ENCODE results near the gene PIP5KL1.

PIP5KL1 gene

GRCh38 chr9:127943731-127944144 lies 13.2 kb upstream of the PIP5KL1 start:
- TF ChIP-seq CTCF (IDR thresholded peaks at IDR 0.05; ENCODE audit: low read depth, low read length): peak; percentile 99
- no peak overlapping the region for H3K4me3 ChIP-seq (ENCODE audit: low read depth, low read length)
- peaks cover 67% of the 10 kb centered on the region for H3K36me3 ChIP-seq
- peak; percentile 96 for DNase-seq
- H3K27ac ChIP-seq: peak overlapping the region; percentile 15
- H3K27me3 ChIP-seq (ENCODE audit: insufficient read depth, low read depth, severe bottlenecking): no peaks in the 10 kb centered on the region
- H3K9me3 ChIP-seq (ENCODE audit: severe bottlenecking): no peaks in the 10 kb centered on the region

GRCh38 chr9:127943011-127943662 lies 12.6 kb upstream of the PIP5KL1 start:
- Histone ChIP-seq H3K4me3 (ENCODE audit: low read depth, low read length) (no peak overlapping the region), H3K27me3 (ENCODE audit: insufficient read depth, low read depth, severe bottlenecking) (no peaks in the 10 kb centered on the region), H3K36me3 (peaks cover 62% of the 10 kb centered on the region)

GRCh38 chr9:127942216-127943010 lies 11.8 kb upstream of the PIP5KL1 start:
- no peaks in the 10 kb centered on the region for H3K27me3 ChIP-seq (ENCODE audit: insufficient read depth, low read depth, severe bottlenecking)
- peak; percentile 78 for DNase-seq
- peaks cover 55% of the 10 kb centered on the region for H3K36me3 ChIP-seq
- peak overlapping the region; percentile 8 for H3K27ac ChIP-seq
- peak; percentile 93 for TF ChIP-seq CTCF (IDR thresholded peaks at IDR 0.05; ENCODE audit: low read depth, low read length)
- no peak overlapping the region for H3K4me3 ChIP-seq (ENCODE audit: low read depth, low read length)
- H3K9me3 ChIP-seq (ENCODE audit: severe bottlenecking): no peaks in the 10 kb centered on the region

More at GRCh38 chr9:127943011-127943662, 12.6 kb upstream of the PIP5KL1 start:
- H3K9me3 ChIP-seq (ENCODE audit: severe bottlenecking): no peaks in the 10 kb centered on the region
- TF ChIP-seq CTCF (IDR thresholded peaks at IDR 0.05; ENCODE audit: low read depth, low read length): no peak
- DNase-seq: no peak
- no peak overlapping the region; the same call in 1 of the 2 replicates for H3K27ac ChIP-seq

GRCh38 chr9:127941961-127942215 lies 11.3 kb upstream of the PIP5KL1 start:
- no peak for TF ChIP-seq CTCF (IDR thresholded peaks at IDR 0.05; ENCODE audit: low read depth, low read length)
- Histone ChIP-seq H3K4me3 (ENCODE audit: low read depth, low read length) (no peak overlapping the region), H3K36me3 (peaks cover 54% of the 10 kb centered on the region), H3K9me3 (ENCODE audit: severe bottlenecking) (no peaks in the 10 kb centered on the region), H3K27ac (peak overlapping the region; percentile 8; the same call in 1 of the 2 replicates), H3K27me3 (ENCODE audit: insufficient read depth, low read depth, severe bottlenecking) (no peaks in the 10 kb centered on the region)
- DNase-seq: no peak

- TF ChIP-seq CTCF (IDR thresholded peaks at IDR 0.05; ENCODE audit: low read depth, low read length): no peak
- peaks cover 54% of the 10 kb centered on the region for H3K36me3 ChIP-seq
- H3K27me3 ChIP-seq (ENCODE audit: insufficient read depth, low read depth, severe bottlenecking): no peaks in the 10 kb centered on the region
- no peak overlapping the region; the same call in 1 of the 2 replicates for H3K27ac ChIP-seq
- no peak for DNase-seq
- H3K9me3 ChIP-seq (ENCODE audit: severe bottlenecking): no peaks in the 10 kb centered on the region
- no peak overlapping the region for H3K4me3 ChIP-seq (ENCODE audit: low read depth, low read length)
Observed at GRCh38 chr9:127941062-127941960, 10.7 kb upstream of the PIP5KL1 start.

All from WERI-Rb-1 (cell line).